ENCODE data around the gene FNDC10. TPM values are rescaled to one million over a fixed set of nuclear protein-coding genes. Genes with fewer than 3 reads are reported as not detected.

The FNDC10 gene
- total RNA-seq, 1 donor from 2014 or later, result 4.2 TPM

DNA sequence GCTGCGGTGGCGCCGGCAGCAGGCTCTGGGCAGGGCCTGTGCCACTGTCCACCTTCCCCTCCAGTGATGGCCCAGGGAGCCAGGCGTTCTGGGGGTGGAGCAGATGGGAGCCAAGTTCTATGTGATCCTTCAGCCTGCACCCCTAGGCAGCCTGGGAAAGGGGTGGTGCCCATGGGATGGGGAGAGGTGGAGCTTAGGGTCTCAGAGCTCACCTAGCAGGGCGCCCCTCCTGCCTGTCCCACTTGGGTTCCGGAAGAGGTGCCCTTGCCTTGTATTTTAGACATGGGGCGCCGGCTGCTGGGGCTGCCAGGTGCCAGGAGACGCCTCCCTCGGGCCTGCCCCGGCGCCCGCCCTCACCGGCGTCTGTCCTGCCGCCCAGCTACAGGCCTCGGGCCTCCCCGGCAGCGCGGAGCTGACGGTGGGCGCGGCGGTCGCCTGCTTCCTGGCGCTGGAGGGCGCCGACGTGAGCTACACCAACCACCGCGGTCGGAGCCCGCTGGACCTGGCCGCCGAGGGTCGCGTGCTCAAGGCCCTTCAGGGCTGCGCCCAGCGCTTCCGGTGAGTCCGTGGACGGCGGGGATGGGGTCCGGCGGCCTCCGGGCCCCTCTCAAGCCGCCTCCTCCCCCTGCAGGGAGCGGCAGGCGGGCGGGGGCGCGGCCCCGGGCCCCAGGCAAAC lies 29.0 kb upstream of the FNDC10 start:
- H3K4me1 Mint-ChIP-seq (ENCODE audit: low read depth), result no peaks in the 10 kb centered on the region
- no peaks in the 10 kb centered on the region for H3K9me3 Mint-ChIP-seq (ENCODE audit: low read depth)
- no peak overlapping the region for H3K27ac Mint-ChIP-seq
- TF ChIP-seq, protein P1, sequence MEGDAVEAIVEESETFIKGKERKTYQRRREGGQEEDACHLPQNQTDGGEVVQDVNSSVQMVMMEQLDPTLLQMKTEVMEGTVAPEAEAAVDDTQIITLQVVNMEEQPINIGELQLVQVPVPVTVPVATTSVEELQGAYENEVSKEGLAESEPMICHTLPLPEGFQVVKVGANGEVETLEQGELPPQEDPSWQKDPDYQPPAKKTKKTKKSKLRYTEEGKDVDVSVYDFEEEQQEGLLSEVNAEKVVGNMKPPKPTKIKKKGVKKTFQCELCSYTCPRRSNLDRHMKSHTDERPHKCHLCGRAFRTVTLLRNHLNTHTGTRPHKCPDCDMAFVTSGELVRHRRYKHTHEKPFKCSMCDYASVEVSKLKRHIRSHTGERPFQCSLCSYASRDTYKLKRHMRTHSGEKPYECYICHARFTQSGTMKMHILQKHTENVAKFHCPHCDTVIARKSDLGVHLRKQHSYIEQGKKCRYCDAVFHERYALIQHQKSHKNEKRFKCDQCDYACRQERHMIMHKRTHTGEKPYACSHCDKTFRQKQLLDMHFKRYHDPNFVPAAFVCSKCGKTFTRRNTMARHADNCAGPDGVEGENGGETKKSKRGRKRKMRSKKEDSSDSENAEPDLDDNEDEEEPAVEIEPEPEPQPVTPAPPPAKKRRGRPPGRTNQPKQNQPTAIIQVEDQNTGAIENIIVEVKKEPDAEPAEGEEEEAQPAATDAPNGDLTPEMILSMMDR (IDR thresholded peaks at IDR 0.05; ENCODE audit: unreplicated experiment), result no peak
- H3K4me3 Mint-ChIP-seq (ENCODE audit: low read depth), result no peak overlapping the region
- no peaks in the 10 kb centered on the region for H3K36me3 Mint-ChIP-seq (ENCODE audit: insufficient read depth)
- DNase-seq (ENCODE audit: low spot score, unreplicated experiment), result no peak
- peaks cover 3% of the 10 kb centered on the region for H3K27me3 Mint-ChIP-seq

- Mint-ChIP-seq H3K27me3 (peaks cover 3% of the 10 kb centered on the region), H3K4me1 (ENCODE audit: low read depth) (no peaks in the 10 kb centered on the region), H3K36me3 (ENCODE audit: insufficient read depth) (no peaks in the 10 kb centered on the region), H3K27ac (no peak overlapping the region), H3K9me3 (ENCODE audit: low read depth) (no peaks in the 10 kb centered on the region), H3K4me3 (ENCODE audit: low read depth) (no peak overlapping the region)
- DNase-seq (ENCODE audit: low spot score, unreplicated experiment), result no peak
- TF ChIP-seq, protein P1 (IDR thresholded peaks at IDR 0.05; ENCODE audit: unreplicated experiment), result no peak
These were observed 28.2 kb upstream of the FNDC10 start for GRCh38 chr1:1627829-1628753.

DNA sequence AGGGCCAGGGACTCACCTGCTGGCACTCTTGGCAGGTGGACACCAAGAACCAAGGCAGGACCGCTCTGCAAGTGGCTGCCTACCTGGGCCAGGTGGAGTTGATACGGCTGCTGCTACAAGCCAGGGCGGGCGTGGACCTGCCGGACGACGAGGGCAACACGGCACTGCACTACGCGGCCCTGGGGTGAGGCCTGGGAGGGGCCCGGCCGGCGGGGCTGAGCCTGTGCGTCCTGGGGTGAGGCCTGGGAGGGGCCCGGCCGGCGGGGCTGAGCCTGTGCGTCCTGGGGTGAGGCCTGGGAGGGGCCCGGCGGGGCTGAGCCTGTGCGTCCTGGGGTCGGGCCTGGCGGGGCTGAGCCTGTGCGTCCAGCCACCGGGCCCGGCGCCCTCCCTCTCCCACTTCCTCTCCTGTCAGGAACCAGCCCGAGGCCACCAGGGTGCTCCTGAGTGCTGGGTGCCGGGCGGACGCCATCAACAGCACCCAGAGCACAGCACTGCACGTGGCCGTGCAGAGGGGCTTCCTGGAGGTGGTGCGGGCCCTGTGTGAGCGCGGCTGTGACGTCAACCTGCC lies 27.4 kb upstream of the FNDC10 start:
- Mint-ChIP-seq H3K4me3 (ENCODE audit: low read depth) (no peak overlapping the region), H3K27me3 (peaks cover 3% of the 10 kb centered on the region), H3K27ac (no peak overlapping the region), H3K36me3 (ENCODE audit: insufficient read depth) (no peaks in the 10 kb centered on the region), H3K9me3 (ENCODE audit: low read depth) (no peaks in the 10 kb centered on the region), H3K4me1 (ENCODE audit: low read depth) (no peaks in the 10 kb centered on the region)
- no peak for DNase-seq (ENCODE audit: low spot score, unreplicated experiment)
- TF ChIP-seq, protein P1 (IDR thresholded peaks at IDR 0.05; ENCODE audit: unreplicated experiment), result no peak

- Mint-ChIP-seq H3K4me1 (ENCODE audit: low read depth) (no peaks in the 10 kb centered on the region), H3K4me3 (ENCODE audit: low read depth) (no peak overlapping the region), H3K9me3 (ENCODE audit: low read depth) (no peaks in the 10 kb centered on the region), H3K27ac (no peak overlapping the region), H3K27me3 (peaks cover 3% of the 10 kb centered on the region), H3K36me3 (ENCODE audit: insufficient read depth) (no peaks in the 10 kb centered on the region)
- DNase-seq (ENCODE audit: low spot score, unreplicated experiment), result no peak
- TF ChIP-seq, protein P1 (IDR thresholded peaks at IDR 0.05; ENCODE audit: unreplicated experiment), result no peak
These were observed 26.5 kb upstream of the FNDC10 start for GRCh38 chr1:1626207-1627141.
